Stimulated activated CD4-positive, alpha-beta T cell treated with anti-CD3 and anti-CD28 coated beads, Interleukin-2, amount 100 ng/mL, for 48 hours (primary cell): ENCODE data around the gene ARHGEF25.
"Not testable (repeated sequence)": the region's sequence is repeated elsewhere in the genome, so short reads cannot be mapped to it uniquely, and the experiment has no call there.

Experiments
- DNase-seq, 2 donors: peaks; one replicate each; pipeline ENCODE4 v3.0.0-alpha.2; 2020

The ARHGEF25 gene

DNA sequence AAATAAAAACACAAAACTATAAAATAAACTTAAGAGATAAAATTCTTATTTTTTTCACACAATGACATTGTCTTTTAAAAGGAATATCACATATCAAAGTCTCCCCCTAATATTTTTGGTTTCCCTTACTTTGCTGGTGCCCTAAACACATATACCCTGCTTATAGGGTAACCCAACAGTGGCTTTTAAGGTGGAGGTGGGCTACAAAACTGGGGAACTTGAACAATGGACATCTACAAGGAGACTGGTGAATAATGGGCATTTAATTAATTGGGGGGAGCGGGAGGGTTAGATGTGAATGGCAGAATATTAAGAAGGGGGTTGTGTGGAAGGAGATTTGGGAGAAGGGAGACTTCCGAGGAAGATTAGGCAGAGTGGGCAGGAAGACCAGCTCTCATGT lies 12.2 kb downstream of the ARHGEF25 start:
- no peak for DNase-seq

DNA sequence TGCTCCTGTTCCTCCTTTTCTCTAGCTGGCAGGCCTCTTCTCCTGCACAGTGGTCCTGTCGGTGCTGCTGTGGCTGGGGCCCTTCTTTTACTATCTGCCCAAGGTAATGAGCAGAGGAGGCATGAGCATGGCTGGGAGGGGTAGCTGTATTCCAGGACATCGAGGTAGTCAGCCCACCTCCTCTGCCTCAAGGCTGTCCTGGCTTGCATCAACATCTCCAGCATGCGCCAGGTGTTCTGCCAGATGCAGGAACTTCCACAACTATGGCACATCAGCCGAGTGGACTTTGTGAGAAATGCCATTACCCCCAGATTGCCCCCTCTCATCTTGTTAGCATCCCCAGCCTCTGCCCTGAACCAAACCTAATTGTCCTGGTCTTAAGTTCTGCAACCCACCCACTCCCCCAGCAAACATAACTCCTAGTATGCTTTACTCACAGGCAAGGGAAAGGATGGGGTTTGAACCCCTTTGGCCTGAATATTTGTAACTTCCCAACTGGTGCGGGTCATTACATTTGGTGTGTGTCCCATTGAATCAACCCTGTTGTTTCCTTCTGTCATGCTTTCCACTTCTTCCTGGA lies 12.7 kb downstream of the ARHGEF25 start:
- no peak for DNase-seq

DNA sequence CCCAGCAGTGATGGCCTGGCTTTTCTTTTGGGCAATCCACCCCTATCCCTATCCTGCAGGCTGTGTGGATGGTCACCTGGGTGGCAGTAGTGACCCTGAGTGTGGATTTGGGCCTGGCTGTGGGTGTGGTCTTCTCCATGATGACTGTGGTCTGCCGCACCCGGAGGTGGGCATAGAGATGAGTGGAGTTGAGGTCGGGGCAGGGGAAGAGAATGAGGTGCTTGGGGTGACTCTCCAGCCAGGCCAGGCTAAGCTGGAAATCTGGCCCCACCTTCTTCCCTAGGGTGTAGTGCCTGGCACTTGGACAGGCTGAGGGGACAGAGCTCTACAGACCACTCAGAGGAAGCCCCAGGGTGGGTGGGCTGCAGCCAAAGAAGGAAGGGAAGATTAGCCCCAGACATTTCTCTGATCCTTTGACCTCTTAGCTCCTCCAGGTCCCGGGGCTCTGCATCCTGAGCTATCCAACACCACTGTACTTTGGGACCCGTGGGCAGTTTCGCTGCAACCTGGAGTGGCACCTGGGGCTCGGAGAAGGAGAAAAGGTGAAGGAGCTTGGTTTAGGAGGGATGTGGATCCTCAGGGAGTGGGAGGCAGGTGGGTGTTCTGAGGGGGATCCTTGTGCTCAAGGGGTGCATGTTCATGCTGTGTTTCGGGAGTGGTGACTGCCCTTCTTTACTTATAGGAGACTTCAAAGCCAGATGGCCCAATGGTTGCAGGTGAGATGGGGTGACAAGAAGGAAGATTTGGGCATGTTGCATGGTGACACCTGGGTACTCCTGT lies 13.4 kb downstream of the ARHGEF25 start:
- DNase-seq, result no peak

DNA sequence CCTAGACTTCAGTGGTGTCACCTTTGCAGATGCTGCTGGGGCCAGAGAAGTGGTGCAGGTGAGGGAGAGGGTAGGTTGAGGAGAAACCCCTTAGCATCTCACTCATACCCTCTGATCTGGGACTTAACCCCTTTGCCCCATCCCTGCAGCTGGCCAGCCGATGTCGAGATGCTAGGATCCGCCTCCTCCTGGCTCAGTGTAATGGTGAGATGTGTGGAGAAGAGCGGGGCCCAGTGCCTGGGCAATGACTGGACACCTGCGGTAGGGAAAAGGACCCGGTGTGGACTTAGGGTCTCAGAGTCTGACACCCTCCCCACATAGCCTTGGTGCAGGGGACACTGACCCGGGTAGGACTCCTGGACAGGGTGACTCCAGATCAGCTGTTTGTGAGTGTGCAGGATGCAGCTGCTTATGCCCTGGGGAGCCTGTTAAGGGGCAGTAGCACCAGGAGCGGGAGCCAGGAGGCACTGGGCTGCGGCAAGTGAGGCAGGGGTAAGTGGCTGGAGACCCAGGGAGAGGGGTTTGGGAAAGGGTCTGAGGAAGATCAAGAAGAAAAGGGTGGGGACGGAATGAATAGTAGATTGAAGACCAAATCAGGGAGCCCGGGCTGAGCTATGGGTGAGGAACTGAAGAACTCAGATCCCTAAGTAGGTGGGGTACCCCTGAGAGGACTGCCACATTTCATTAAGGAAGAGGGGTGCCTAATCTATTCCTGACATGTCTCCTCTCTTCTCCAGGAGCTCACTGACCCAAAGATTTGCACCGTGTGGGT lies 14.2 kb downstream of the ARHGEF25 start:
- DNase-seq, result no peak

DNA sequence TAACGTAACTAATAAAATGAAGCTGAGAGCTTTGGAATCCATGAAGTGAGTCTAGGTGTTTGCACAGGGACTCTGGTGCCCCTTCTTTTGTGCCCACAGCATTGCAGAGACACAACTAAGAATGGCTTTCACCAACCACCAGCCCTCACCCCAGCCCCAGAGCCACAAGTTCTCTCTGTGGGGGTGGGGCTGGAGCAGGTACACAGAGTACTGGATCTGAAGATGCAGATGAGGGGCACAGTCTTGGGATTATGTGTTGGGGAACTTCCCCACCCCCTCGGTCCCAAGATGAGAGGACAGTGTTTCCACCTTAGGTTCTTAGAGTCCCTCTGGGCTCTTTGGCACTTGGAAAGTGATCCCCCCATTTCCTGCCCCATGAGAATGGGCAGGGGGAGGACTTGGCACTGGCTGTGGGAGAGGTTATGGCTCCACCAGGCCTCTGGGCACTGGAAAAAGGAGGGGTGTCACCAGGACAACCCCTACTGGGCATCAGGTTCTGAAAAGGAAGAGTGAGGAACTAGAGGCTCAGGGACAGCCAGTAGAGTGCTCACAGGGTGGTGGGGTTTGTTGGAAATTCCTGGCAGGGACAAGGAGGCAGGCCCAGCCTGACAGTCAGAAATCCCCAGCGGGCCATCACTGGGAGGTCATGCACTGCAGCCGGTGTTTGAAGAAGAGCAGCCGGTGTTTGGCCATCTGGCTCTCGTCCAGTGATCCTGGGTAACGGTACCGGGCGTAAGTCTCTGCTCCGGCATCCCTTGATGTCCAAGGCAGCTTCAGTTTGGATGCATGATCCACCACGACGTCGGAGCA lies 15.1 kb downstream of the ARHGEF25 start:
- no peak for DNase-seq

DNA sequence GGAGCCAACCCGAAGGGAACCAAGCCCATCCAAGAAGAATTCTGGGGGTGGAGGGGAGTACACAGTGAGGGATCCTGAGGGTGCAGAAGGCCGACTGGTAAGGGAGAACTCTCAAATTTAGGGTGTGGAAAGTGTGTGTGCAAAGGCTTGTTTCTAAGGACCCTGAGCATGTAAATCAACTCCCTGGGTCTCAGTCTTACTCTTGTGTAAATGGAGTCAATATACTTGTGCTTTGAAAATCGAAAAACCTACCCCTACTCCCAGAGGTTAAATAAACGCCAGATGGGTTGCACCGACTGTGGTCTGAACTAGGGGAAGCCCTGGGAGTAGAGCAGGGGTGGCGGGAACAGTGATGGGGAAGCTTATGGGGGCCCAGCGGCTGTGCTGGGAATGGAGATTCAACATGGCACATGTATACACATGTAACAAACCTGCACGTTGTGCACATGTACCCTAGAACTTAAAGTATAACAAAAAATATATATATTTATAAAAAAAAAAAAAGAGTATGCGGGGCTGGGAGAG lies 15.7 kb downstream of the ARHGEF25 start:
- no peak for DNase-seq

DNA sequence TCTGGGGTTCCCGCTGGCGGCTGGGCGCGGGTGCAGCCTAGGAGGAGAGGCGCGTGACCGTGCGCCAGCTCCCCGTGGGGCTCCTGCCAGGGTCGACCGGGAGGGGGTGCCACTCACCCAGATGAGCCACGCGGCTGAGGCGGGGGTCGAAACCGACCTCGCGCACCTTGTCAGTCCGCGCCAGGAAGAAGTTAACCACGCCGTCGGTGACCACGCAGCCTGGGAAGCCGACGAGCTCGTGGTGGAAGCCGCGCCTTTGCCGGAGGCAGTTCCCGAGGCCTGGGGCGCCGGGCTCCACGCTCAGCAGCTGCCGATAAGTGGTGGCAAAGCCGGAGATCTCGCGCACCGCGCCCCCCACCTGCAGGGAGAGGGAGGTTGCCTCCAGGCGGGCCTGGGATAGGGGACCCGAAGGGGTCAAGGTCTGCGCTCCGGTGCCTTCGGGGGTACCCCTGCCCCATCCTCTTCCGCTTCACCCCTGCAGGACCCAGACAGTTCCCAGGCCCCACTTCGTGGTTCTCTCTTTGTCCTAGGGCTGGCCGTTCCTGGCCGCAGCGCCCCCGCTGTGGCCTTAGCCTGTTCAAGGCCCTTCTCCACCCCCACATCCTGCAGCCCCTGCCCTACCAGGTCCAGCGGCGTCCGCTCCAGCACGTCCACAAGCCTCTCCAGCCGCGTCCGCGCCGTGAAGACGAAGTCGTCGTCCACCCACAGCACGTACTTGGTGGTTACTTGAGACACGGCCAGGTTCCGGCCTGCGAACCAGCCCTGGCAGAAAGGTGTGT lies 16.5 kb downstream of the ARHGEF25 start:
- DNase-seq, result no peak

DNA sequence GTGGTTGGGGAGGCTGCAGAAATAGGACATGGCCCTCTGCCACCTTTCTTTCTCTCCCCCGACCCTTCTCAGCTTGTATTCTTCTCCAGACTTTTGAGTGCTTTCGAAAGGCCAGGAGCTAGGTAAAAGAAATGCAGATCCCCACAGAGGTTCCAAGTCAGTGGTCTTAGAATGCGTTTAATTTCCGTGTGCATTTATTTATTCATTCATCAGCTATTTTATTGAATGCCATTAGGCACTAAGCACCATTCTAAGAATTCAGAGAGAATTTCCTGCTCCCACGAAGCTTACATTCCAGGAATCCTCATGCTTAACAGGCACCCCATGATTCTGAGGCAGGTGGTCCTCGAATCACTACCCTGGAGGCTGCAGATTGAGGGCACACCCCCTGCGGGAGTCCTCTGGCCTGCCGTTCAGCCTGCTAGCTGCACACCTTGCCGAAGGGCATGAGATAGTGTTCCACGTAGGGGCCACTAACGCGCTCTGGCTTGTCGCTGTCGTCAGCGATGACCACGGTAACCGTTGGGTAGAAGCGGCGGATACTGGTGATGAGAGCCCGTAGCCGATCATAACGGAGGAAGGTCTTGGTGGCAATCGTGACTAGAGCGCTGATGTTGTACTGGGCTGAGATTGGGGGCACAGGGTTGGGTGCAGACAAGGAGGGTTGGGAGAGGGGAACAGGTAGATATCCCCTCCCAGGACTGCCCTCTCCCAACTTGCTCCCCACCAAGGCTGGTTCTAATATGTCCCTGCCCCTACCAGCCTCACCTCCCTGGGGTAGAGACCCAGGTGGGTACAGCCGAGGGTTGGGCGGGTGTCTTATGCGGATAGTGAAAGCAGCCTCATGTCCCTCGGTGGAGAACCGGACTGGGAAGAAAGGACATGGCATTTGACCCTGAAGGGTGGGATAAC lies 17.3 kb downstream of the ARHGEF25 start:
- no peak for DNase-seq

DNA sequence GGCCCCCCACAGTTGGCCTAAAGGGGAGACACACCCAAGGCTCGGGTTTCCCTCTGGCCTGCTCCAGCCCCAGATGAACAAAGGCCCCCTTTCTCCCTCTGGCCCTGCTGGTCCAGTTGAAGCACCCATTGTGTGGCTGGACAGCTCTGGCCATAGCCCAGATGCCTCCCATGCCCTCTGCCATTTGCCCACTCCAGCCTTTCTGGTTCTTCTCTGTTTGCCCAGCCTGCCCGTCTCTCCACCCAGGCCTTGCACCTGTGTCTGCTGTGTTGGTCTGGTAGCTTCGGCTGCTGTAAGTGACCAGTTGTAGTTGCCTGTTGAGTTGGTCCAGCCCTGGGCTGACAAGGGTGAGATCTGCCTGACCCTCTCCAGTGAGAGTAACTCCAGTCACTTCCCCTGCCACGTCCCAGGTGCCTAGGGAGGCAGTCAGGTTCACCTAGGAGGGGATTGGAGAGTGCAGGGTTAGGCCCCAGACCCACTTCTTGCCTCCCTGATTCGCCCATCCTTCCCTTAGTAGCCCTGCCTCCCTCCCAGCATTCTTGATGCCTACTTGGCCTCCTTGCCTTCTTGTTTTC lies 18.7 kb downstream of the ARHGEF25 start:
- no peak for DNase-seq

DNA sequence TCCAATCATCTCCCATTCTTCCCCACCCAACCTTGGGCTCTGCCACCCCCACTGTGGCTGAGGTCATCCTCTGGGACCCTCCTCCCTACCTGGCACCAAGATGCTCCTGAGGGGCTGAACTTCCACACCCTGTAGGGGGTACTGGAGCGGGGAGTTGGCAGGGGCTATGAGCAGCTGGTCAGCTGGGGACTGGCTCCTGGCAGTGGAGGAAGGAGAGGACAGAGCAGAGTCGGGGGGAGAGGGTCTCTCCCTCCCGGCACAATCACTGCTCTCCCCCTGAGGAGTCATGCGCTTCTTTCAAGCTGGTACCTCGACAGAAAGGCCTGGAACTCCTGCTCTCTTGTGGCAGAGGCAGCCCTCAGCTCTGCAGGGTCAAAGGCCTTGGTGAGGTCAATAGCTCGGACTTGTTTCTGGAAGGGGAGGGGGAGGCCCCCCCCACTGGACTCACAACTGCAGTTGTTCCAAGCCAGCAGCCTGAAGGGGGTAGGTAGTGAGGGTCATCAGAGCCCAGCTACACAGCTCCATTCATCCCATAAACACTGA lies 19.7 kb downstream of the ARHGEF25 start:
- DNase-seq, result no peak

DNA sequence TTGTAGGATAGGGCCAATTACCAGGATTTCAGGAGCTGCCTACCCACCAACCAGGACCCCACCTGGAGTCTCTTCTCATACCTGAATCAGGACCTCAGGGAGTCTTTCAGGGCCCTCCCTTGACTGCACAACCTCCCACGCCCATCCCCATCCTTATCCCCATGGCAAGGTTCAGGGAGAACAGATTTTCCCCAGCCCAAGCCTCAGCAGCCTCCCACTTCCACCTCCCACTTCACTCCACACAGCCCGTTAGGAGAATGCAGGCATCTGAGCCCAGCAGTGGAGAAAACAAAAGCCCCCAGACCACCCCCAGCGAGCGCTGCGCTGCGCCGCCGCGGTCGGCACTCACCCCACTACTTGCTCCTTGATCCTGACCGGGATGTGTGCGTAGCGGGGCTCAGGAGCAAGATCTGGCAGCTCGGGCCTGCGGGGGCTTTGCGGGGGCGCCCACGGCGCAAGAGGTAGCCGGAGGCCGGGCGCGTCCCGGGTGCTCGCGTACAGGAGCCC lies 20.4 kb downstream of the ARHGEF25 start:
- DNase-seq, result no peak

DNA sequence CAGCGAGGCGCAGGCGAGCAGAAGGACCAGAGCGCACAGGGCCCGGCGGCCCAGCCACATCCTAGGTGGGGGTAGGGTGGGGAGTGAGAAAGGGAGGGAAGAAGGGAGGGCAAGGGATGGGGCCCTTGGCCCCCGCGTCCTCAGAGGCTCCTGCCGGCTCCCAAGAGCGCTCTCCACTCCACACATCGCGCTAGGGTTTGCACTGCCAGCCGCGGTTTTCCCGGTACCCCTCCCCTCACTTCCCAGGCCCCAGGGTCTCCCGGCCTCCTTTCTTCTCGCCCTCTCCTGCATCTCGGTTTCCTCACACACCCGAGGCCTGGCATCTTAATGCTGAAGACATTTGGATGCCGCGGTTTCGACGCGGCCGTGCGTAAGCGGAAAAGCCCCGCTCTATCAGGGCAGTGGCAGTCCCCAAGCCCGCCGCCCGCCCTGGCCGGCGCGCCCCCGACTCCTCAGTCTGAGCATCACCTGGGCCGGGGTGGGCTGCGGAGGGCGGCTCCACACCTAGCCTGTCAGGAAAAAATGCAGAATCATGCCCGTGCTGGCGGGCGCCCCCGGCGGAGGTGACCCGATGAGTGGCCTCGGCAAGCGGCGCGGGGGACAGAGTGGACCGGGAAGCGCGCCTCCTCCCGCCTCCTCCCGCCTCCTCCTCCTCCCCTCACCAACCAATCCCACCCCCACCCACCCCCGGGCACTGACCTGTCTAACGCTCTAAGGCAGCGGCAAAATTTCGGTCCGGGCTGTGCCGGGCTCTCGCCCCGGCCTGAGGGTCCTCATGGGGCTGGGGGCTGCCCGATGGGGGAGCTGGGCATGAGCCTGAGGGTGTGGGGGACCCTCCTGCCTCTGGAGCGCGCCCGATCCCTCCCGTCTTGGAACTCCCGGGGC lies 21.1 kb downstream of the ARHGEF25 start:
- no peak for DNase-seq

DNA sequence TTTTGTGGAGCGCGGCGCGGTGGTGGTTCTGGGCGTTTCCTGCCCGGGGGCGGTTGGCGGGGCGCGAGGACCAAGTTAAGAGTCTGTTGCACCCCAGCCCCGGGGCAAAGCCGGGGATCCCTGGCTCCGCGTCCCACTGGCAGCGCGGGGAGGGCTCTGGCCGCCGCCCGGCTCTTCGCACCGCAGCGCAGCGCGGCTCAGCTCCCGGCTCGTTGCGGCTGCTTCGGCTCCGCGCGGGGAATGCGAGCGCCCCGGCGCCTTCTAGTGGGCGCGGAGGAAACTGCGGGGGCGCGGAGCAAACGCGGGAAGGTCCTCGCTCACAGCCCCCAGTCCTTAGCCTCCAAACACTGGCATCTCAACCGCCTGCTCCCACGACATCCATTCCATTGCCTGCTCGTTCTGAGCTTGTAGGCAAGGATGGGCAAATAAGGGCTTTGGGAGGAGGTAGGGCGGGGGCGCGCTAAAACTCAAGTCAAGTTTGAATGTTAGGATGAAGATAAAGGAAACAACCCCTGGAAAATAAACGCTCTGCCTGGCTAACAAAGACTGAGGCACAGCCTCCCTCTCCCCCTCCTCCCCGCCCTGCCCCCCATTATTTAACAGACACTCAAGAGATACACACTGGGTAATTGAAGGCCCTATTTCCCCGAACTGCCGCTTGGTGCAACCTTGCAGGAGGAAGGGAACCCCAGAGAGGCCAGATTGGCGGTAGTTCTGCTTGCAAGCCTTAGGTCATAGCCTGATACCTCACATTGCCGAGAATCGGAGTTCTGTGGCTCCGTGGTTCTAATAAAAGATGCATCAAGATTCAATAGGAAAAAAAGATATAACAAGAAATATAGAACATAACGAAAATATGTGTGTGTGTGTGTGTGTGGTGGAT lies 22.0 kb downstream of the ARHGEF25 start, which contains the start of gene B4GALNT1:
Gene B4GALNT1 (minus strand): TSS at position 244 of the 883 bp plus-strand sequence. CDS start 1,069 bp downstream, outside the sequence.
- DNase-seq, result peak; percentile 55 to 65

DNA sequence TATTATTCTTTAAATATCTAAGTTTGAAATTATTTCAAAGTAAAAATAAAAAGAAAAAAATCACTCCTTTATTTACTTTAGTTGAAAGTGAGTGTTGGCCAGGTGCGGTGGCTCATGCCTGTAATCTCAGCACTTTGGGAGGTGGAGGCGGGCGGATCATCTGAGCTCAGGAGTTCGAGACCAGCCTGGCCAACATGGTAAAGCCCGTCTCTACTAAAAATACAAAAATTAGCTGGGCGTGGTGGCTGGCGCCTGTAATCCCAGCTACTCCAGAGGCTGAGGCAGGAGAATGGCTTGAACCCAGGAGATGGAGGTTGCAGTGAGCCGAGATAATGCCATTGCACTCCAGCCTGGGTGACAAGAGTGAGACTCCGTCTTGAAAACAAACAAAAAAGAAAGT lies 25.5 kb downstream of the ARHGEF25 start:
- DNase-seq, result not testable (repeated sequence)

DNA sequence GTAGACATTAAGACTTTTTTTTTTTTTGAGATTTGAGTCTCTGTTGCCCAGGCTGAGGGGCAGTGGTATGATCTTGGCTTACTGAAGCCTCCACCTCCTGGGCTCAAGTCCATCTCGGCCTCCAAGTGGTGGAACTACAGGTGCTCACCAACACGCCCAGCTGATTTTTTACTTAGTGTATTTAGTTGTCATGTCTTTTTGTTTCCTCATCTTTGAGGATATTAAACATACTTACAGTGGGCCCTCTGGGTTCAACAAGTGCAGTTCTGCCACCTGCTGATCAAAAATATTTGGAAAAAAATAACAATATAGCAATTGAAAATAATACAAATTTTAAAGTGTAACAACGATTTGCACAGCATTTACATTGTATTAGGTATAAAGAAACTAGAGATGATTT lies 26.1 kb downstream of the ARHGEF25 start:
- no peak for DNase-seq

DNA sequence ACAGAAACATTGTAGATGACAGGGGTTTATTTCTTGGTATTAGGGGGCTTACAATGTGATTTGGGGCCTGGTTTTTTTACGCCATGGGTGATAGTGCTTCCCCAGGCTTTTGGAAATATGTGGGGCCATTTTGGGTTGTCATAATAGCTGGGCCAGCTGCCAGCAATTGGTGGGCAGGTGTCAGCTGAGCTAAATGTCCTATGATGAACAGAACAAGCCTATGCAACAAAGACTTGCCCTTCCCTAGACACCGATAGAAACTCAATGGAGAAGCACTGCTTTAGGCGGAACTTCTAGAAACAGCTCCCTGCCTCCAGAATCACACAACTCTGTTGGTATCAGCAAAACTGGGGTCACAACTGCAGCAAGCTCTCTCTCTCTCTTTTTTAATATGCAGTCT lies 26.9 kb downstream of the ARHGEF25 start:
- DNase-seq, result no peak

DNA sequence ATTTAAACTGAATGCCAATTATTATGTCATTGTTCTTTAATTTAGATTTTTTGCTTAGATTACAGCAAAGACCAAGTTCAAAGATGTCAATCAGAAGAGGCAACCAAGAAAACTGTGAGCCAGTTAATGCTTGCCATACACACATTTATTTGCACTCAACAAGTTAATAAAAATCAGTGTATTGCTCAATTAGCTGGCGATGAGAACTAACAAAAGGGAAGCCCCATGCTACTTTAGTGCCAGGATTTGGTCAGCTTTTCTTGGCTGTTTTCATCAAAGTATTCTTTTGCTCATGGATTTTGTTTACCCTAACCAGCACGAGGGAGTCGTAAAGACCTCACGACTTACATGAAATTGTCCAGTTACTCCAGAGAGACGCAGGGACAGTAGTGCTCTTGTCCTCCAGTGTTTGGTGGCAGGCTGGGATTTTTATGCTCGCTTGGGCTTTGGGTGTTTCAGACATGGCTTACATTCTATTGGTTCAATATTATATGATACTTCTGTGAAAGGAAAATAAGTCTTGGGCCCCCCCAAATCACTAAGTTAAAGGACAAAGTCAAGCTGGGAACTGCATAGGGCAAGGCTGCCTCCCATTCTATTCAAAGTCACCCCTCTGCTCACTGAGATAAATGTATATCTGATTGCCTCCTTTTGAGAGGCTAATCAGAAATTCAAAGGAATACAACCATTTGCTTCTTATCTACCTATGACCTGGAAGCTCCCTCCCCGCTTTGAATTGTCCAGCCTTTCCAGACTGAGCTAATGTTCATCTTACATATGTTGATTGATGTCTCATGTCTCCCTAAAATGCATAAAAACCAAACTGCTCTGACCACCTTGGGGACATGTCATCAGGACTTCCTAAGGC lies 29.2 kb downstream of the ARHGEF25 start:
- no peak for DNase-seq
